ENCODE data around the gene DSCAML1.

The DSCAML1 gene

DNA sequence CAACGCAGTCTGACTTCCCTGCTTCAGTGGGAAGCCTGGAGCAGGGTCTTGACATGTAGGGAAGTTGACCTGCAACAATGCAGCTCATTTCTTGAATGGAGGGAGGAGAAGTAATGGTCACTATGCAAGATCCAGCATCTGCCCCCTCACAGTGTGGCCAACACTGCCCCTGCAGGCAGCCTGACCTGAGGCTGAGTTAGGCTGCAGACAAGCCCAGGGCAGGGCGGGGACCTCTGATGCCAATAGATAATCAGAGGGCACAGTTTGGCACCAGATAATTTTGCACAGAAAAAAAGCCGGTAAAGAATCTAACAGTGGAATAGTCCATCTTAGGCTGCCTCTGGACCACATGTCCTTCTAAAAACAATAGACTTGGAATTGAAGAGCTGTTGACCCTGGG is 182.3 kb downstream of the DSCAML1 start:
- no peak for DNase-seq (ENCODE audit: low read depth in 3 of 3)

DNA sequence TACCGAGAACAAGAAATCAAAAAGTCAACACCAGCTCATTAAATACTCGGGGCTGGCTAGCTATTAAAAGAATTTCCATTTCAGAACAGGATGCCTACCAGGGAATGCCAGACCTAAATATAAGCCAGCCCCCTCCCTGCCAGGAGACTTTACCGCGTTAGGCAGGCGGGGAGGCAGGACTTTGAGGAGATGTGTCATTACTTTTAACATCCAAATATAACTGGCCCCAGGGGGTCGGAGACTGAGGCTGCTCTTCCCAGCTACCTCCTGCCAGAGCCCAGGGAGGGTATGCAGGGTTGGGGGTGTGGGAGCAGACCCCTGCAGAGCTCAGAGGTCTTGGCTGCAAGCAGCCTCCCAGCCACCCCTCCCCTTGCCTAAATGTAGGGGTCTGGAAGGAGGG is 183.5 kb downstream of the DSCAML1 start:
- DNase-seq (ENCODE audit: low read depth in 3 of 3), result no peak

DNA sequence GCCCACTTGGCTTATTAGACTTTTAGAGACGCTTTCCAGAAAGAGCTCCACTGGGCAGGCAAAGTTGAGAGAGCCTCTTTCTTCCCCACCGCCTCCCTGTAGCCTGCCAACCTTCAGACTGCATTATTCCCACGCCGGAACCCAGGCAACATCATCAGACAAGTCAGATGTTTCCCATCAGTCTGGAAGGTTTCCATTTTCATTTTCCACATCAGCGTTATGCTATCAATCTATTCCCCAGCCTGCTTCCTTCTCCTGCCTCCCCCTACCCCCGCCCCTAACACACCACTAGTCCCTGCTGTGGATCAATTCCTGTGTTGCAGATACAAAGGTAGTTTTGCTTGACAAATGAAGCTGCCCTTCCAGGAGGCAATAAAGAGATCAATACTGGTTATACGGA is 184.8 kb downstream of the DSCAML1 start:
- no peak for DNase-seq (ENCODE audit: low read depth in 3 of 3)

DNA sequence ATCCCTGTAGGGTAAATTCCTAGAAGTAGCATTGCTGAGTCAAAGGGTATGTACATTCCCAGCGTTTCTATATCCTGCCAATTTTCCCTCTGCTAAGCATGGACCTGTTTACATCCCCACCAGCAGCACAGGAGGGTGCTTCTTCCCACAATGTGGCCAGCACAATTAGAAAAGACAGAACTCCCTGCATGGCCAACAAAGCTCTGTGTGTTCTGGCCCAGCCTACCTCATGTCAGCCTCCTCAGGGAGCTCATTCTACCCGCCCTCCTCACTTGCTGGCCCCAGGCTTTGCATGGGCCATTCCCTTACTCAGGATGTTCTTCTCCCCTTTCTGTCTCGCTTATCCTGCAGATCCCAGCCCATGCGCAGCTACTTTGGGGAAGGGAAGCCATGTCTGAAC is 186.1 kb downstream of the DSCAML1 start:
- DNase-seq (ENCODE audit: low read depth in 3 of 3), result no peak

DNA sequence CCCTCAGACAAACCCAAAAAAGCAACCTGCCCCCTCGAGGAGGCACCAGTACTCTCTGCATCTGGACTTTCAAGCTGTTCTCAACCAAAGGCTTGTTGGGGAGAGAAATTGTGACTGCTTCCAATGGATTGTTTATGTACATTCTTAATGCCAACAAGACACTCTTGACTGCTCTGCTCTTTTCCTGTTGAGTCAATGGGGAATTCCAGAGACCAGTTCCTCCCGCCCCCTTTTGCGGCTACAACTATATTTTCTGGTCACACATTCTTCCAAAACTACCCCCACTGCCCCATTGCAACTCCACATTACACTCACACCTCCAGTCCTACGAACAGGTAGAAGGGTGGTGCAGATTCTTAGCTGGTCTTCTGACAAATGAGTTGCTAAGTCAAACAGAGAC is 187.0 kb downstream of the DSCAML1 start:
- no peak for DNase-seq (ENCODE audit: low read depth in 3 of 3)

DNA sequence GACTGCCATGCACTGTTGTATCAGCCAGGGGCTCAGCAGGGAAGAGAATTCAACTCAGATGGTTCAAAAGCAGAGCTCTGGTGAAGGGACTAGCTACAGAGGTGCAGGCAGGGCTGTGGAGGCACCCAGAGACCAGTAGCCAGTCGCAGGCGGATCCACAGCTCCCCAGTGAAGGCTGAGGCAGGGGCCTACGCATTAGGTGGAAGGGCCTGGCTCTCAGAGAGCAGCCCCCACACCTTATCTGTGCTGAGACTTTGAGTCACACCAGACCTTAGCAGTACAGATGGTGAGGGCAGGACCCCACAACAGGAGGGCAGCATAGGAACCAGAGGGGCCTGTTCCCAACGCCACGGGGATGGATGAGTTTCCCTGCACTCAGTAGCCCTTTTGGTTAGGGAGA is 189.6 kb downstream of the DSCAML1 start:
- no peak for DNase-seq (ENCODE audit: low read depth in 3 of 3)

DNA sequence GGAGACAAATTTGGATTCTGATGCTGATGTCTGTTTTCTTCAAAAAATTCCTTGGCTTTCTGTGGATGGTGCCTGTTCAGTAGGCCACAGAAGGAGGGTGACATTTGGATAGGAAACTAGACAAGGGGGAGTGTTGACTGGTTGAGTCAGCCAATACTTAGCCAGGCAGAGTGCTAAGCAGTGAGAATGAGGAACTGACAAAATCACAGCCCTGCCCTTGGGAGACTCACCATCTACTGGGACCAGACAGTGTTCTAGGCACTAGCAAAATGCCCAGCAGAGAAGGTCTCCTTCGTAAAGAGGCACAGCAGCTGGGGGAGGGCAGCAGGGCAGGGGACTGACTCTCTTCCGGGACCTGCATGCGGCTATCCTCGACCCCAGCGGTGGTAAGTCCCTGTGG is 190.2 kb downstream of the DSCAML1 start:
- no peak for DNase-seq (ENCODE audit: low read depth in 3 of 3)

DNA sequence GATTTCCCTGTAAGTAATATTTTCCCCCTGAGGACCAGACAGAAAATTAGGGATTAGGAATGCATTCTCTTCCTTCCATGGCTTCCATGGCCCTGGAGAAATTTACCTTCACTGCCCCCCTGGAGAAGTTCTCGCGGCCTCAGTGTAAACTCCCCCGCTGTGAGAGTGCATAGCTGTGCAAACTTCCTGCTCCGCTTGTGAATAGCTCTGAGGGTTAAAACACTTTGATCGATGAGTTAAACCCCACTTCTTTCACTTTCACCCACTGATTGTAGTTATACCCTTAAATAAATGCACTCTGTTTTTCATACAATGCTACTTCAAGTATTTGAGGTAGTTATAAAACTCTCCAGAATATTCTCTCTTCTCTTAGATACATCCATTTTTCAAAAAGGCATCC is 190.8 kb downstream of the DSCAML1 start:
- no peak for DNase-seq (ENCODE audit: low read depth in 3 of 3)

DNA sequence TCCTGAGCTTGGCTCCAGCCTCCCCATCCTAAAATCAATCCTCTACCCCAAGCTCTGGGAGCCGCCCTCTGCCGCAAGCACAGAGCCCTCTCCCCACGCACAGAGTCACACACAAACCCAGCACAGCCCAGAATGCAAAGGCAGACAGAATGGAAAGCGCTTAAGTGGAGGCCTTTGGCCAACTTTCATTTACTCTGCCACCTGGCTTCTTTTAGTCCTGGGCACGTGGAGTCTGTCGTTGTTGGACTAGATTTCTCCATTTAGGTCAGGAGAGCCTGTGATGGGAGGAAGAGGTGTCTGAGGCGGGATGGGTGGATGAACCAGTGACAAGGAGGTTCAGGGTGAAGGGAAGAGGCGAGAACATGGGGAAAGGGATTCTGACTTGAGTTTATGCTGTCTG is 191.7 kb downstream of the DSCAML1 start:
- no peak for DNase-seq (ENCODE audit: low read depth in 3 of 3)

DNA sequence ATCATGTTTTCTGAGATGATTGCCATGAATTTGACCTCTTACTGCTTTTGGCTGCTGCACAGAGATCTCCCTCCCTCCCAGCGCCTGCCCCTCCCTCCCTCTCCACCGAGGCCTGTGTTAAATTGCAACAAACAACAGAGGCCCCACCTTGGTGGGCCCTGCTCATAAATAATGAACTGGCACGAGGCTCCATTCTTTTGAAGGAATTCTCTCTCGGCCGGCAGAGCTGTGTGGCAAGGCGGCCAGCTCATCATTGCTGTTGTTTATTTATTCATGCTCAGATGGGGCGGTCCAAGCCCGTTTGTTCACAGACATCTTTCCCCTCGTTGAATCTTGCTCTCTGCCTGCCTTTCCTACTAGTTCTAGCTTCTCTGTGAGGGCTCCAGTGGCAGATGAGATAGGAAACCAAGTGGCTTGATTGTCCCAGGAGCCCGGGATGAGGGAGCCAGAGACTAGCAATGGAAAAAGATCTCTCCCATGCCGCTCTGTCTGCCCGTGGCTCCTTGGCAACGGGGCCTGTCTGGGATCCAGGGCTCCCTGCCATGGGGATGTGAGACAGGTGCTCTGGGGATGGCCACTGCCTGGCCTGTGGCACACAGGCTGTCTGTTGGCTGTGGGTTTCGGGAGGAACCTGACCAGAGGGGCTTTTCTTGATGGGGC is 192.6 kb downstream of the DSCAML1 start:
- DNase-seq (ENCODE audit: low read depth in 3 of 3), result no peak

DNA sequence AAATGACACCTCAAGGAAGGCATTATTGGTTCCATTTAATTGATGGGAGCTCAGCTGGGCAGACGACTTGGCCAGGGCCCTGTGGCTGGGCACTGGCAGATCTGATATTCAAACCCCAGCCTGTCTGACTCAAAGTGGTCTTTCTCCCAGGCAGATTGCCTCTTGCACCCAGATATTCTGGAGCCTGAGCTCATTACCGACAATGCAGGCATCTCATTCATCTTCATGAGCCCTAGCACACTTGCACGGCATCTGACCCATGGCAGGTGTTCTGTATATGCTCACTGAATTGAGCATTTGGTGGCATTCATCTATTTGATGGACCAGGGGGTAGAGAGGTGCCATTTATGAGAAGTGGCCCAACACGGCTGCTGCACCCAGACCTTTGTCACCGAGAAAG is 193.1 kb downstream of the DSCAML1 start:
- no peak for DNase-seq (ENCODE audit: low read depth in 3 of 3)

DNA sequence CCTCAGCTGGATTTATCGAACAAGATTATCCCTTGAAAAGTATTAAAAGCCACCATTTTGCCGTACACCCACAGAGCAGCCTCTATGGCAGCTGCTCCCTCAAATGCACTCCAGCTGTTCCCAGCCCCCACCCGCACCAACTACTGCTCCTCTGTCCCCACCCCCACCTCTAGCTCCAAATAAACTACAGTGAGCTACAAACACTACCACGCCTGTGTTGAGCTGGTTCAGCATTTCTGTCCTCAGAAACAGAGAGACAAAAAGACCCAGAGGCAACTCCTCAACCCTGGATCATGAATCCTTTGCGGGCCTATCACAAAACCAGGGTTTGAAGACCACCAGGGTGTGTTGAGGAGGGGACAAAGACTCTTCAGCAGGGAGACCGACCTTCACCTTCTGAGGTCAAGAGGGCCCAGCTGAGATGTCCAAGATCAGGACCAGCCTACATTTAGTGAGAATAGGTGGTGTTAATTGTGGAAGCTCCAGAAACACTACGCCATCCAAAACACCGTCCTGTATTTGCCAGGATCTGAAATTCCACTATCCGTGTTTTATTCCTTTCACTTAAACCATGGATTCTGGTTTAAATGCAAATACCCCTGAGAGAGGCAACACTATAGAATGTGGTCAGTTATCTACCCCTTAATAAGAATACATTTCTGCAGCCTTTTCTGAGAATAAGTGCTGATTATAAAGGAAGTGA is 195.9 kb downstream of the DSCAML1 start:
- no peak for DNase-seq (ENCODE audit: low read depth in 3 of 3)

DNA sequence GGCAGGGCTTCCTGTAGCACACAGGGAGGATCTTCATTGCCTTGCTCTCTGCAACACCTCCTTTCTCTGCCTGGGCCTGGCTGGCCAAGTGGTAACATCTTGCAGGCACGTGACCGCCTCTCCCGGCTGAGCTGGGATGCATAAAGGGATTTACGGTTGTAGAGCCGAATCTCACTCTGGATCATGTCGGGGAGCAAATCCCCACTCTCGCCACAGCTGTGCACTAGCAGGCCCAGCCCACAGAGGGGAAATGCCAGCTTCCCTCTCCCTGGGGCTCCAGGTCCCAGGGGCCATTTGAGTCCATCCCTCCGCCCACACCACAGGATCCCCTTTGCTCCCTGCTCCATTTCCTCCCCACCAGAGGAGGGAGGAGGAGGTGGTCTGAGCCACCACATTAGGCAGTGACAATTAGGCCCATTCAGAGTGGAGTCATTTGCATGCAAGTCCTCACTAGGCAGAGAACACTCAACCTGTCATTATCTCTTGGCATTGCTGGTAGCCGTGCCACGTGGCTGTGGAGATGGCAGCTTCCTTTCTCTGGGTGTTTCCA is 196.7 kb downstream of the DSCAML1 start:
- no peak for DNase-seq (ENCODE audit: low read depth in 3 of 3)

DNA sequence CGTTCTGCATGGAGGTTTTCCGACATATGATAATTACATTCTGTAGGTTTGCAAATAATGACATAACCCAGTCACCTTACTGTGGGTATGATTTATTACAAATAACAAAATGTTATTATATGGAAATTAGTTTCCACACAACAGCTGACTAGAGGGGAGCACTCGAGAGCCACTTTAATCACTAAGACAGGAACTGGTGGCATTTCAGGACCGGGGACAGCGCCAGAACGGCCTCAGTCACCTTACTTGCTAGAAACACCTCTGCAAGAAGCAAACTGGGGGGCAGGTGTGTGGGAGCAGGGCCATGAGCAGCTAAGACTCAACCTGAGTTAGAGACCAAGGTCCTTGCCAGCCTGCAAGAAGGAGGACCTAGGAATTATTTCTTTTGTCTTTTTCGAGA is 199.9 kb downstream of the DSCAML1 start:
- peak in 1 of 3 experiments; percentile 35 for DNase-seq (ENCODE audit: low read depth in 3 of 3)

DNA sequence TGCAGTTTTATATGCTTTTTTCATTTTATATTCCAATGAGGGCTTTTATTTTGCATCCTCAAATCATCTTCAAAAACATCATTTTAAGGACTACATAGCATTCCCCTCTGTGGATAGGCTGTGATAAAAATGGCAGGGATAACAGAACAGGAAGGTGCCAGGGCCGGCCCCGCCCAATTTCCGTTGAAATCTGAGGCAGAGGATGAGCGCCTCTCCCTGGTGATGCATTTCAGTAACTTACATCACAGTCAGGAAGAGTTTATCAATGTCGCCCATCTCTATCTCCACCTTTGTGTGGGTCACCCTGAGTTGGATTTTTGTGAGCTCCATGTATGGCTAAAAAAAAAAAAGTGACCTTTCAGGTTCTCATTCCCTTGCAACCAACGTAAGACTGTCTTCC is 201.6 kb downstream of the DSCAML1 start:
- no peak for DNase-seq (ENCODE audit: low read depth in 3 of 3)

DNA sequence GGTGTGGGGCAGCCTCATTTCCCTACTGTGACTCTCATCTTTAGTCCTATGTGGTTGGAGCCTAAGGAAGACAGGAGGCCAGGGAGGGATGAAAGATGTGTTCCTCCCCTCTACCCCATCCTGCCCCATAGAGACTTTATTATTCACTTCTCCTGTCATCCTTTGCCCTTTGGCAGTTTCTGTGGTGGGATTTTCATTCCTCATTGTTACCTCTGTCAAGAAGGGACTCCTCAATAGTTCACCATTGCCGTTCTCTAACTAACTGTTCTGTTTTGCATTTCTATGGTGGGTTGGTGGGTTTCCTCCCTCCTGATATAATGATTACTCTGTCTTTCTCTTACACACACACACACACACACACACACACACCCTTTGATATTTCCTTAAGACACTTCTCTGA is 202.3 kb downstream of the DSCAML1 start:
- DNase-seq (ENCODE audit: low read depth in 3 of 3), result no peak

DNA sequence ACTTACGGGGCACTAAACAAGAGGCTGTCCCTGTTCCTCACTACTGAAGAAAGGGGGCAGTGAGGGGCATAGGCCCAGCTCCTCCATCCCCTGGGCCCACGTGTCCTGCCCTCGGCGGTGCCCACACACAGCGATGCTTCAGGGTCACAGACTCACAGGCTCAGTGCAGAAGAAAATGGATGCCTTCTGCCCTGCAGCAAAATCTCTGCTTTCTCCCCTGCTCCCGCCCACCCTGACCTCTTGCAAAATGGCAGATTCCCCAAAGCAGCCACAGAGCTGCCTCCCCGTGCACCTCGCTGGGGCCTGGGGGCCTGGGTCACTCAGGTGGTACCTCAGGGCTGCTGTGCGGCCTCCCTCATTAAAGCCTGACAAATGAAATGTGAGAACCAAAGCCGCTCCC is 204.0 kb downstream of the DSCAML1 start:
- DNase-seq (ENCODE audit: low read depth in 3 of 3), result no peak

DNA sequence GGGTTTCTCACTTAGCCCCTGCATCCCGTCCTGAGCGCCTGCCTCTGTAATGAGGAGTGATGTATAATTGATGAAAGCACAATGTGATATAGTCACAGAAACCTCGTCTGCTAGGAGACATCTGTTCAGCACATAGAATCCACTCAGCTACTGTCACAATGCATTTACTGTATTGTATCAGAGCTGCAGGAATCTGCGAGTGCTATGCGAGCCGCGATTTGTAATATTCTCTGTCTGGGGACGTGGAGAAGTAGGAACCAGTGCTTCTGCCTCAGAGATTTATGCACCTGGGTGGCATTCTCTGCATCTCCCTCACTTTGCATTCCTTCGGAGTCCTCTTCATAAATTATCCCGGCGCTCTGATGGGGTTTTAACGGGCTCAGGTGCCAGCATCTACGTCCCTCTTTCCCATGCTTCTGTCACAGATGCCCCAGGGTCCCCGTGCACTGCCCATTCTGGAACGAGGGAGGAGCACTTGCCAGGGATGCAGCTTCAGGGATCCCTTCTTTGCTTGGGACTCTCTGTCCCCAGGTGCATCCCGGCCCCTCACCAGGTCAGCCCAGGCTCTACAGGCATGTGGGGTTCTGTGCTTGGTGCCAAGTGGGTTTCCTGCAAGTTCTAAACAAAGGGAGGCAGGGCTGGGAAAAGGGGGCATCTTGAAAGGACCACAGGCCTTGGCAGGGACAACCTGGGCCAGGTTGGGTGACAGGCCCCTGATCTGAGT is 205.5 kb downstream of the DSCAML1 start:
- no peak for DNase-seq (ENCODE audit: low read depth in 3 of 3)

DNA sequence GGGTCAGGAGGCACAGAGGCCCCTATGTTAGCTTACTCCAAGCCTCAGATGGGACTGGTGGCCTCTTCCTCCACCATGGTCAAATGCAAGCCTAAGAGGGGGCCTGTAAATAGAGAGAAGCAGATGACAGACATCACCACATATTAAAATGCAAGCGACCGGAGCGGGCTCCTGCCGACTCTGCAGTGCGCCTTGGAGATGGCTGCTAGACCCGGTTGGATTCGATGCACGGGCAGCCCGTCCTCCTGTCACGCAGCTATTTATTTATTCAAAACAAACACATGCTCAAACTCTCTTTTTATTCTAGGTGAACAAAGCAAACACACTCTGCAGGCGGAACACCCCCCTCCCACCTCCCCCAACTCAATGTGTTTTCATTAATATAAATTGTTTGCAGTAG is 208.0 kb downstream of the DSCAML1 start:
- no peak for DNase-seq (ENCODE audit: low read depth in 3 of 3)

DNA sequence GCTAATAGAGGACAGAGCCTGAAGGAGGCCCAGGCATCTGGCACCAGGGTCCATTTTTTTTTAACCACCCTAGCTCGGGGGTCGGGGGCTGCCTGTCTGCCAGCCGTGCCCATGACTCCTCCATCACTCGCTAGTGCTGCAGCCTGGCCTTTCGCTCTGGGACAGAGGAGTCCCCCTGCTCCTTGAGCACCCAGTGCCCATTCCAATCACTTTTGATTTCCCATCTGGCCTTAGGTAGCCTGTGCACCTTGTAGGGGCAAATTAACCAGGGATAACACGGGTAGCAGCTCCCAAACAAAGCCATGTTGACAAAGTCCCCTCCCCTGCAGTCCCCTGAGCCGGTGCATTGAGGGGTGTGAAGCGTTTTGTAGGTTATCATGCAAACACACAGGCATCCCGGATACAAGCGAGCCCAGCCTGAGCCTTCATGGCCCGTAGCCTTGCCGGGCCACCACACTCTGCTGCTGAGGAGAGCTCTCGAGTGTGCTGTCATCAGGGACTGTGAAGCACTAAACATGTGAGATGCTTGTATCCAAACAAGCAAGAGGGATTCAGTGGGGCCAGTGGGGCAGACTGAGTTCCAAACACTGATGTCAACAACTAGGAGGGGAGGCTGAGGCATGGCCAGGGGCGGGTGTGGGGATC is 208.7 kb downstream of the DSCAML1 start:
- DNase-seq (ENCODE audit: low read depth in 3 of 3), result no peak

DNA sequence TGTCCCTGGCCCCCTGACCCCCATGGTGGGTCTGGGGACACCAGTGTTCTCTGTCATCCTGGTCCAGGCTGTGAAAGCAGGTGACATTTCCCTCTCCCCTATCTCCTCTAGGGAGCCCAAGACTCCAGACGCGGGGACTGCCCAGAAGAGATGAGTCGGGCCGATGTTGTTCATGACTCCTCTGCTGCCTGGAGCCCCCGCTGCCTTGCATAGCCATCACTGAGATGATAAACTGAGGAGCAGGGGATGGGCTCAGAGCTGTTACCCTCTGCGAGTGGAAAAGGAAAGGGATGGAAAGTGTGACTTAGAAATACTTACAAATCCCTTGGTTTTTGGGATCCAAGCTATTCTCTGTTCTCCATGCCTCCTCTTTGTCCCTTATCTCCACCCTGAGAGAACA is 209.6 kb downstream of the DSCAML1 start:
- DNase-seq (ENCODE audit: low read depth in 3 of 3), result no peak

DNA sequence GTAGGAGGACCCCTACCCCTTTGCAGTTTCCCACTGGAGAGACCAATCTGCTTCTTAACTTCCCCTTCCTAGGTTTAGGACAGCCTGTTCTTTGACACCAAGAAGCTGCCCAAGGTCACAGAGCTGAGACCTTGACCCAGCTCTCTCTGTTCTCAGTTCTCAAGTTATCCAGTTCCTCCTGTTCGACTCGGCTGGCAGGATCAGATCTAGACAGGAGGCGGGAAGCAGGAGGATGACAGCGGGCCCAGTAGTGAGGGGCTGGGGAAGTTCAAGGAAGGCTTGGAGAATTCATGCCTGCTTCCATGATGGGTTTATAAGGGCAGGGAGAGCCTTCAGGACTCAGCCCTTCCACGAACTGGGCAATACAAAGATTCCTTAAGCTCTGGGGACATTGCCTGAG is 210.6 kb downstream of the DSCAML1 start:
- no peak for DNase-seq (ENCODE audit: low read depth in 3 of 3)
